Middle frontal gyrus (tissue), 1 donor: ENCODE results near the gene COQ9.
"Not testable (repeated sequence)": the region's sequence is repeated elsewhere in the genome, so short reads cannot be mapped to it uniquely, and the experiment has no call there.

Source experiments
- DNase-seq: peaks from one replicate; pipeline ENCODE4 v3.0.0-alpha.2; 2015; ENCODE audit warnings: low spot score; ENCODE audit errors: extremely low spot score

The COQ9 gene

DNA sequence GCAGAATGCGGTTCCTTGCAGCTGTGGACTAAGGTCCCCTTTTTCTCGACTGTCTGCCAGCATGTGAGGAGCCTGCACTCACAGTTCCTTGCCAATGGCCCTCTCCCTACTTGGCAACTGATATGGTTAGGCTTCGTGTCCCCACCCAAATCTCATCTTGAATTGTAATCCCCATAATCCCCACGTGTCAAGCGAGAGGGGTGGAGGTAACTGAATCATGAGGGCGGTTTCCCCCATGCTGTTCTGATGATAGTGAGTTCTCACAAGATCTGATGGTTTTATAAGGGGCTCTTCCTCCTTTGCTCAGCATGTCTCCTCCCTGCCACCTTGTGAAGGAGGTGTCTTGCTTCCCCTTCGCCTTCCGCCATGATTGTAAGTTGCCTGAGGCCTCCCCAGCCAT is 20.0 kb upstream of the COQ9 start:
- DNase-seq, result no peak

DNA sequence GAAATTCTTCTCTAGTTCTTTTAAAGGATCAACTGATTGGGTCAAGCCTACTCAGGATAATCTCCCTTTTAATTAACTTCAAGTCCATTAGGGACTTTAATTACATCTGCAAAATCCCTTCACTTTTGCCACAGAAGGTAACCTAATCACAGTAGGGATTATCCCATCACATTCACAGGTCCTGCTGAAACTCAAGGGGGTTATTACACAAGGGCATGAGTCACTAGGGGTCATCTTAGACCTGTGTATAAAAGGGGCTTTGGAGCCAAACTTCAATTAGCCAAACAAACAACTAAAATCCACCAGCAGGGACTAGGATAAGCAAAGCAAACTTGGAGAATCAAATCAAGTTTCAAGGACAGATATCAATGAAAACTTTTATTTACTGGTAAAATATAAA is 19.5 kb upstream of the COQ9 start:
- no peak for DNase-seq

DNA sequence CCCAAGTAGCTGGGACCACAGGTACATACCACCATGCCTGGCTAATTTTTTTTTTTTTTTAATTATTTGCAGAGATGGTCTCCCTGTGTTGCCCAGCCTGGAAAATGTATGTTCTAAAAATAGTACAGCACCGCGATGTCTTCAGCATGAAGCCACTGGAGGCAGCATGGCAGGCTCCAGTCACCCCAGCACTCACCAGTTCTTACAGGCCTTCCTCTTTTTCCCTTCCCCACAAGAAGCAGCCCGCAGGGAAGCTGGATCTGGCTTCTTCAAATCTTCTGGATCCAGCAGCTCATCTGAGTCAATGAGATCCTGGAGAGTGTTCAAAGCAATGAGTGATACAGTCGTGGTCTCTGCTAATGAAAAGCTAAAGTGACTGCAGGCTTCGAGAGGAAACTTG is 16.3 kb upstream of the COQ9 start:
- no peak for DNase-seq

DNA sequence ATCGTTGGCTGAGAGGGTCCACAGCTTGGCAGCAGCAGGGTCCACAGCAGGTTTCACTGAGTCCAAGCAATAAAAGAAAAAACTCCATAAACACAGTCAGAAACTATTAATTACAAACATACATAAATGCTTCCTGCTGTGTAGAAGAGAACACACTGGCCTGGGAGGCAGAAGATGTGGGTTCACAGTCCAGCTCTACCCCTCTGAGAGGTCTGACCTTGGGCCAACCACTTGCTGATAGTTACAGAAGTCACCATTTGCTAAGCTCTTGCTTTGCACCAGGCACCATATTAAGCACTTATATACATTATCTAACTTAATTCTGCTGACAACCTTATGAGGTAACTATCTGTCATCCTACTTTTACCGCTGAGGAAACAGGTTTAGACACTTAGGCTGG is 14.8 kb upstream of the COQ9 start:
- no peak for DNase-seq

DNA sequence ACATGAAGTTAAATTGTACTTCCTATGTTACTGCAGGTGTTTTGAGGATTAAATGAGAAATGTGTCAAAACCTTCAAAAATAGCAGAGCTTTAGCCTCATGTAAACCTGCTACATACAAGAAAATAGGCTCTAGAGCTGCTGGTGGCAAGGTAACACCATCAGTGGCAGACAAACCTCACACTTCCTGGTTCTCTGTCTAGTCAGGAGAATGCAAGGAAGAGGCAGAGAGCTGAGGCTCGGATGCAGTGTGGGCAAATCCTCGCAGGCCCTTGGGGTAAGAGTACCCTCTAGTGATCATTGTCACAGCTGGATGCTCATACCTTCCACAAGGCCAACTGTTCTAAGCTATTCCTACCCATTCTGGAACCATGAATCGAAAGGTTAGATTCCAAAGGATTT is 14.3 kb upstream of the COQ9 start:
- no peak for DNase-seq

DNA sequence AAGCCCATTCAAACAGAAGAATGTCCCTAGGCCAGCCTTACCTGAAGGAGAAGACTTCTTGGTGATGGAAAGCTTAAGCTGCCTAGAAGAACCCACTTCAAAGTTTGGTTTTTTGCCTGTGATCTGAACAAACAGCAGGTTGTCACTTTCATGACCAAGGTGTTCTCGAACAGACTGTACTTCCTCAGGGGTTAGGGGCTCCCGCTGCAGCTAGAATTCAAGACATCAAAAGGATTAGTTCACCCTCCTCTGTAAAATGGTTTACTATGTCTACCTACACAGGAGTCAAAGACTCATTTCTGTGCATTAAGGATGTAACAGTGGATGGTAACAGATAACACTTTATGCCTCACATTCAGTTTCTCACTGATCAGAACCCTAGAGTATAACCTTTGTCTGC is 13.3 kb upstream of the COQ9 start:
- DNase-seq, result no peak

DNA sequence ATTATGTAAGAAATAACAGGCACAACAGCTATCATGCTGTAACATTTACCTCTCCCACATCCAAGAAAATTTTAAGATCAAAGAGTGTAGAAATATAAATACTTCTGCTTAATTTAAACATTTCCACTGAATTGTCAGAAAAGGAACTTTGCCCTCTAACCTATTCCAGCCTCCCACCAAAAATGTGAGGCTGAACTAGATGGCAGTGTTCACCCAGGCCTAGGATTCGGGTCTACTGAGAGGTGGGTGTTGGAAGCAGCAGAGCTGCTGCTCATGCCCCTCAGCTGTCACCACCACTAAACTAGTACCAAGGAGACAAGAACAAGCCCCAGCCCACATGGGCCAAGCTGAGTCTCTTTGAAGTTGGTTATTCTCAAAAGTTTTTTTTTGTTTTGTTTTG is 11.4 kb upstream of the COQ9 start:
- no peak for DNase-seq

DNA sequence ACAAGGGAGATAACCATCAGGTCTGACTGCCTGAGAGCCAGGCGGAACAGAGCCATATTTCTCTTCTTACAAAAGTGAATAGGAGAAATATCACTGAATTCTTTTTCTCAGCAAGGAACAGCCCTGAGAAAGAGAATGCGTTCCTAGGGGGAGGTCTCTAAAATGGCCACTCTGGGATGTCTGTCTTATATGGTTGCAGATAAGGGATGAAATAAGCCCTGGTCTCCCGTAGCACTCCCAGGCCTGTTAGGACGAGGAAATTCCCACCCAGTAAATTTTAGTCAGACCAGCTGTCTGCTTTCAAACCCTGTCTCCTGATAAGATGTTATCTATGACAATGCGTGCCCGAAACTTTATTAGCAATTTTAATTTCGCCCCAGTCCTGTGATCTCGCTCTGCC is 7.3 kb upstream of the COQ9 start:
- DNase-seq, result not testable (repeated sequence)

DNA sequence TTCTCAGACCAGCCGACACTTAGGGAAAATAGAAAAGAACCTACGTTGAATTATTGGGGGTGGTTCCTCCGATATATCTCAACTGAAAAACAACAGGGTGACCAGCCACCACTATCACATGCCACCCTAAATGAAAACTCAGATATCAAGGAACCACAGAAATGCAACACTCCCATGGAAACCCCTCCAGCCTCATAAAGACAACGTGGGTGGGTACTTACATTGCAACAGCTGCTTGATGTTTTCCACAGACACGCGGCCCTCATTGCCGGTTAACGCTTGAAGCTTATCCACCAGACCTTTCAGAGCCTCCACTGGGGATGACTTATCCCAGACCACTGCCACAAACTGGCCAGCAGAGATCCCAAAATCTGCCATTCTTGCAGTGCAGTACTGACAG is 6.7 kb upstream of the COQ9 start:
- DNase-seq, result not testable (repeated sequence)

DNA sequence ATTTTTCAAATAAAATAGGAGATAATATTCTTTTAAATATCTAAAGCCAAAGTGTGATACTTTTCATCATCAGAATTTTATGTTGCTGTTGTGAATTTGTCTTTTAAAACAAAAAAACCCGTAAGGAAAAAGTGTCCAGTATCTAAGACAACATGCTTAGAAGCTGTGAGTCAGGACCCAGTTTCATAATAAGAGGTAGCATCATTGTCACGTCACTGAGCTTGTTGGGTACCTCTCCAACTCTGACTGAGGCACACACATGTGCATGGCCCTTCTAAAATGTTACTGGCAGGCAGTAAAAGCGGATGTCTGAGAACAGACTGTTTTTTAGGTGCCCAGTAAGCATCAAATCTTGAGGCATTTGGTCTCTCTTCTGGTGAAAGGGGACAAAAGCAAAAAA is 2.6 kb upstream of the COQ9 start:
- DNase-seq, result no peak

DNA sequence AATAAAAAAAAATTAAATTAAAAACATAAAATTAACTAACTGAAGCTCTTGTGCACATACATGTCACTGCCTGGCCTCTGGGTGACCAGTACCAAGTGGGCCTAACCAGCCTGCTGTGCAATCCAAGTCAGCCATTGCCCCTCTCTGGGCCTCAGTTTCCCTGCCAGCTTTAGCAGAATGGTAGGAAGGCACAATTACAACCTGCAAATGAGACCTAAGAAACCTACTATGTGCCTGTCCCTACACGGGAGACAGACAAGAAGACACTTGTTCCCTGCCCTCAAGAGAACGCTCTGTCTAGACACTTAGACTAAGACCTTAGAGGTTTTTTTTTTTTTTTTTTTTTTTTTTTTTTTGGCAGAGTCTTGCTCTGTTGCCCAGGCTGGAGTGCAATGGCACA is 1.8 kb upstream of the COQ9 start:
- DNase-seq, result no peak

DNA sequence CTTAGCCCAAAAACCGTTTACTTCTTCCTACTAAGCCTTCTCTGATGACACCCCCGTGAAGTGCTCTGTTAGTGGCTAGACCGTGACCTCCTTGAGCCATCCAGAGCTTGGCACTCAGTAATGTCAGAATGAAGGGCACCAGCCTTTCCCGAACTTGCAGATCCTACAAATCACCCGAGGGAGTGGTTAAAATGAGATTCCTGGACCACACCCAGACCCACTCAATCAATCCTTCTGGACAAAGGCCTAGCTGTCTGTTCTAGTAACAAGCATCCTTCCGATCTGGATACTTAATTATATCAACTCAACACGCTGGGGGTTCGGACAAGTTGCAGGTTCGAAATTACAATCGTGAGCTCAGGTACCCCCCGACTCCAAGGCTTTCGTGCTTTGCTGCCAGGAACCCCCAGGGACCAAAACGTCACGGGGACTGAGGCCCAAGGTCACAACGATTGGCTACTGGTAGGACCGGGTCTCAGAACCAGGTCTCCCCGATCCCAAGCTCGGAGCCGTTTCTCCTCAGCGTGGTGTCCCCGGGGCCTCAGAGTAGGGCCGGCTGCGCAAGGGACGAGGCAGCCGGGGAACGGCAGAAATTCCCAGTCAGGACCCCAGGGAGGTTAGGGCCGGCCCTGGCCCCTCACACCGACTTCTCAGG is 621 bp upstream of the COQ9 start:
- DNase-seq, result no peak

DNA sequence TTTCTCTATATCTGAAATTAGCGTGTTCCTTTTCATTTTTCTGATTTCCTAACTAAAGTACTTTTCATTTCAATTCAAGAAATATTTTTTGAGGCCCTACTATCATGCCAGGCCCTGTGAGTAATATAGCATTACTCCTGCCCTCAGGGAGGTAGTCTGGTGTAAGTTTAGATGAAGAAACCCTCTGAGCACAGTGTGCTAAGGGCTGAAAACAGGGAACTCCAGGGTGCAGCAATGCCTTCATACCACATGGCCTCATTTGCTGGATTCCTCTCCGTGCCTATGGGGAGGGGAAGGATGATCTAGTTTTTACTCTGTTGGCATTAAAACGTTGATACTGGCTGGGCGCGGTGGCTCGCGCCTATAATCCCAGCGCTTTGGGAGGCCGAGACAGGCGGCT is 4.7 kb downstream of the COQ9 start:
- no peak for DNase-seq

DNA sequence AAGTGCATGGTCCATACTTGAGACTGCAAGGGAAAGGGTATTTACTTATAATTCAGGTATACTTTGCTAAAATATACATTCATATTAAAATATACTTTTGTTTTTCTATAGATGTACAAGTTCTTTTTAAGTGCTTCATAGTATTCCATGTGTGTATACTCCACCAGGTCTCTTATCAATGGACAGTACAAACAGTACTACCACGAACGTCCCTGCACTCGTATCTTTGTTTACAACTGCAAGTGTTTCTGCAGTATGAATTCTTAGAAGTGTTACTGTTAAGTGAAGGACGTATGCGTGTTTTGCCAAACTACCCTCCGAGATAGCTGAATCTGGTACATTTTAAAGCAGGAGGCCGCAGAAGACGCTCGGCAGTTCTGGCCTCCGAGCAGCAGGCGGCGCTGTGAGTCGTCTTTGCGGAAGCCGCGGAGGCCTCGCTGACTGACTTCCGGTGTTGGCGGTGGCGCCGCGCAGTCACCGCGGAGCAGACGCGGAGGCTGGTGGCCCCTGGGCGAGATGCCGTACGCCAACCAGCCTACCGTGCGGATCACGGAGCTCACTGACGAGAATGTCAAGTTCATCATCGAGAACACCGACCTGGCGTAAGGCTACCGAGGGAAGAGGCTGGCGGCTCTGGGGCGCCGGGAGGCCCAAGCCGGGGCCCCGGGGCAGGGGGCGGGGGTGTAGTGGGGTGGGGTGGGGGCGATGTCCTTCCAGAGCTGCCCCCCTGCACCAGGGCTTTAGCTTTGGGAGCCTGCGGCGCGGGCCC is 15.1 kb downstream of the COQ9 start, which contains the start of gene POLR2C:
Gene POLR2C (plus strand): TSS at position 471 of the 769 bp plus-strand sequence. CDS start 46 bp downstream, at position 517.
- peak; percentile 65 for DNase-seq

DNA sequence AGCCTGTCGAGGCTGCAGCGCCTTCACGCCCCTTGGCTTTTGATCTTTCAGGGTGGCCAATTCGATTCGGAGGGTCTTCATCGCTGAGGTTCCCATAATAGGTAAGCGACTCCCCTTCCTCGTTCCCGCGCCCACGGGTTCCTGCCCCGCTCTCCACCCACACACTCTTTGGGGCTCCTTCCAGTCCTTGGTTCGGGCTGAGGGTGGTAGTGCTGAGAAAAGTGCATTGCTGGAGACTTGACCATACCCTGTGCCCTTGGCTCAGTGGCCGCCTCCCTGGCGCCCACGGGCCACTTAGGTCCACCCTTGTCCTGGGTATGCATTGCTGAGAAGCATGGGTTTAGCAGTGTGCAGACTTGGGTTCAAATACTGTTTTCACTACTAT is 15.7 kb downstream of the COQ9 start:
- no peak for DNase-seq

DNA sequence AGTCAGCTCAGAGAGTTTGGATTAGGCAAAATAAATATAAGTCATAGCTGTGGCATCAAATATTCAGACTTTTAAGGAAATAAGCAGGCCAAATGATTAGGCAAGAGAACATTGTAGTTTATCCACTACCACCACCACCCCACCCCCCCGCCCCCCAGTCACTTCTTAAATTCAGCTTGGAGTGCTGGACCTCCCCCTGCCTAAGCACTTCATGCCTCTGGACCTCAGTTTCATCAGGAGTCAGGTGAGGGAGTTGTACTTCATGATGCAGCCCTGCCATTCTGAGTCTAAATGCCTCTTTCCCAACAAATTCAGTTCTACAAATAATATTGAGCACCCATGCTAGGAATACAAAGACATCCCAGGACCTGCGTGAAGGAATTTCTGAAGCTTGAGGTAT is 17.2 kb downstream of the COQ9 start:
- no peak for DNase-seq

DNA sequence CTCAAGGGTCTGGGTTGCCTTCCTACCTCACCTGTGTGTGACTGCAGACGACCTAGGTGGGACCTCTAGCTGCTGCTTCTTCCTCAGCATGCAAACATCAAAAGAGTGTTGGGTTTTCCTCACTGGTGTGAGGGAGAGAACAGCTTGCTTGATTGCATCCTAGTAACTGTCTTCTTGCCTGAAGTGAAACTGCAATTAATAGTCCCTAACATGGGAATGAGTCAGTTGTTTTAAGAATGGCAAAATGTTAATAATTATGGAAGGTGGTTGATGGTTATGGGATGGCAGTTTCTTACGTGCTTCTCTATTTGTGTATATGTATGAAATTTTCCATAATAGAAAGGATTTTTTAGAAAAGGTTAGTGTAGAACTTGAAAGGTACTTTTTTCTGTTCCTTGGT is 21.1 kb downstream of the COQ9 start:
- DNase-seq, result no peak

DNA sequence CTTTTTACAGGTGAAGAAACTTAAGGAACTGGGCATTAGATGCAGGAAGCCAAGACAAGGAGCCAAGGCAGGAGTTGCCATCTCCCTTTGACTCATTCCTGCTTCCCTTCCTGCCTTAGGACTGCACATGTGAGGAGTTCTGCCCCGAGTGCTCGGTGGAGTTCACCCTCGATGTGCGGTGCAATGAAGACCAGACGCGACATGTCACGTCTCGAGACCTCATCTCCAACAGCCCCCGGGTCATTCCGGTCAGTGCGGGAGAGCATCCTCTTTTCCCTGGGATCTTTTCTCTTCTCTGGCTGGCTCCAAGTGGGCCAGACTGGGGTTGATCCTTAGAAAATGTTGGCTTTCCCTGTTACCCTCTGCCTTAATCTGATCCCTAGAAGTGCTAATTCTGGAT is 21.8 kb downstream of the COQ9 start:
- DNase-seq, result no peak

DNA sequence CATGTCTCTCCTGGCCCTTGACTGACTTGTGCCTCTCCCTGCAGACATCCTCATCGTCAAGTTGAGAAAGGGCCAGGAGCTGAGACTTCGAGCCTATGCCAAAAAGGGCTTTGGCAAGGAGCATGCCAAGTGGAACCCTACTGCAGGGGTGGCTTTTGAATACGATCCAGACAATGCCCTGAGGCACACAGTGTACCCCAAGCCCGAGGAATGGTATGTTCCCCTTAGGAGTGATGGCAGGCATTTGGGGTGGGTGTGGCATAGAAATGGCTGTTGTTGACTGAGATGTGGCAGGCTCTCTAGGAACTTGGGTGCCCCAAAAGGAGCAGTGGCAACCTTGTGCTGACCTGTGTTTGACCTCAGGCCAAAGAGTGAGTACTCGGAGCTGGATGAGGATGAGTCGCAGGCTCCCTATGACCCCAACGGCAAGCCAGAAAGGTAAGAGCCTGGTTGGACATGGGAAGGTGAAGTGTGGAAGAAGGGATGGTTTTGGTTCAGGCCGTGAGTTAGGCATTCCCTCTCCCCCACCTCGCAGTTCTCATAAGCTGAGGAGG is 22.7 kb downstream of the COQ9 start:
- no peak for DNase-seq

DNA sequence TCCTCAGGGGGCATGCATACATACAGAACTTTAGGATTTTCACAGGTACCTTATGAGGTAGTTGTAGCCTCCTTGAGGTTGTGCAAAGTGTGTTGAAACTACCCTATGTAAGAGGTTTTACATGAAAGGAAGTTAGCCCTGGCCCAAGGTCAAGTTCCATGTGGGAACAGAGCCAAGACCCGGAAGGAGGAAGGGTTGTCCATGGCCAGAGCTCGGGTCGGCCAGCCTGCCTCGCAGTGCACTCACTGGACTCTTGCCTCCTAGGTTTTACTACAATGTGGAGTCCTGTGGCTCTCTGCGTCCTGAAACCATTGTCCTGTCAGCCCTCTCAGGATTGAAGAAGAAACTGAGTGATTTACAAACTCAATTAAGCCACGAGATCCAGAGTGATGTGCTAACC is 23.4 kb downstream of the COQ9 start:
- DNase-seq, result no peak

DNA sequence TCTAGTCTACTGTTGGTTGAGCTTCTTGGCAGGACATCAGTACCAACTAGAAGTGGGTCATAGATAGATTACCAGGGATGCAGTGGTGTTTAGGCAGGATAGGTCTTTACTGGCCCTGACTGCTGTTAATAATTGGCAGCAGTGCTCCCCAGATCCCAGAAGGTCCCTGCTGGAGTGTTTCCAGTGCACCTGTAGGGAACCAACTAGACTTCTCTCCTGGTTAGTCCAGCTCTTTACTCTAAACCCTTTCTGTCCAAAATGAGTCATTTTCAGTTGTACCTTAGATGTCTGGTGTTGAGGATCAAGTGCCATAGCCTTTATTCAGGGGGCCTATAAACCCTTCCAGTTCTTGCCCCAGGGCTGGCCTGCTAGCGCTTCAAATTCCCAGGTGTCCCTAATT is 23.9 kb downstream of the COQ9 start:
- no peak for DNase-seq

DNA sequence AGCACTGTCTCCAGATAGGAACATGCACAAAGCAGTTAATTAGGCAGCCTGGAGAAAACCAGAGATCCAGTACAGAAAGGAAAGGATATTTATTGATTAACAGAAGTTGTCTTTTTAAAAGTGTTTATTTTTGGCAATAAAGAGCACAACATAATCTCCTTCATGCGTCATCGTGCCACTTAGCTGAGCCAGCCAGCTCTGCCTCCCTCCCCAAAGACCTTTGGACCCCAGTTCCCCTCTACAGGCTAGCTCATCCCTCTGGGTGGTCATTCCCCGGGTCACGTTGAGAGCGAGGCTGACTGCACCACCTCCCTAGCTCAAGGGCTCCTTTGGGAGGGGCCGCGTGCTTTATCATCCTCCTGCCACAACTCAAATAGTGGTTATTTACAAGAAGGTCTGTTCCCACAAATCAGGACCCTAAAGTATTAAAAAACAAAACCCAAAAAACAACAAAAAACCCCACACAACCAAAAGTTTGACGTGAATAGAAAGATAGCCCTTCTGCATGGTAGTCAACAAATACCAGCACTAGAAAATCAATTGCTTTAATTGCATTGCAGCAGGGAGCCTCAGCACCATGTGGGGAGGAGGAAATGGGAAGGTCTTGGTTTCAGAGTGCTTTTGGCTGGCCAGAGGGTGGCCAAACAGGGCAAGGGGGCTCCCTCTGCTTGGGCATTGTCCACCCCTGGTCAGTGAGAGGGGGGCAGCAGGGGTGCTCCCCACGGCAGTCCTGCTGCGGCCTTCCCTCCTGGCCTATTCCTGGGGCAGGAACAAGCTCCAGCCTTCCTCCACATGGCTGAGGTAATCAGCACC is 24.8 kb downstream of the COQ9 start:
- no peak for DNase-seq
